NCI-H345 treated with DMSO at 0.1 percent for 48 hours (cell line): ENCODE data around the gene RIC3.
"Not testable (repeated sequence)": the region's sequence is repeated elsewhere in the genome, so short reads cannot be mapped to it uniquely, and the experiment has no call there.

Source experiments
- DNase-seq: peaks from one replicate; lab custom pipeline; 2025; ENCODE audit not compliant: unreplicated experiment; lab: John Stamatoyannopoulos, UW

Gene RIC3

GRCh38 chr11:8192016-8192895, 23.4 kb upstream of the RIC3 start:
- peak; percentile 37 for DNase-seq

GRCh38 chr11:8190431-8190830, 21.6 kb upstream of the RIC3 start:
- no peak for DNase-seq

- DNase-seq = no peak
Measured at GRCh38 chr11:8186429-8186828, 17.6 kb upstream of the RIC3 start.

- no peak for DNase-seq
Measured at GRCh38 chr11:8183111-8183510, 14.3 kb upstream of the RIC3 start.

- no peak for DNase-seq
Measured at GRCh38 chr11:8180469-8180868, 11.6 kb upstream of the RIC3 start.

- DNase-seq = no peak
Measured at GRCh38 chr11:8178297-8178696, 9.5 kb upstream of the RIC3 start.

- no peak for DNase-seq
Measured at GRCh38 chr11:8177136-8177535, 8.3 kb upstream of the RIC3 start.

GRCh38 chr11:8167796-8168195, 1.0 kb downstream of the RIC3 start:
- DNase-seq = no peak

GRCh38 chr11:8164746-8165145, 4.1 kb downstream of the RIC3 start:
- DNase-seq = no peak

GRCh38 chr11:8161627-8162304, 7.1 kb downstream of the RIC3 start:
- DNase-seq = not testable (repeated sequence)

- DNase-seq = no peak
Measured at GRCh38 chr11:8156877-8157276, 11.9 kb downstream of the RIC3 start.

- DNase-seq = no peak
Measured at GRCh38 chr11:8149726-8150125, 19.1 kb downstream of the RIC3 start.

GRCh38 chr11:8138526-8138925, 30.3 kb downstream of the RIC3 start:
- no peak for DNase-seq

GRCh38 chr11:8127447-8127846, 41.4 kb downstream of the RIC3 start:
- DNase-seq = no peak

- DNase-seq = no peak
Measured at GRCh38 chr11:8126649-8127289, 42.1 kb downstream of the RIC3 start.

GRCh38 chr11:8122173-8122764, 46.6 kb downstream of the RIC3 start:
- no peak for DNase-seq

GRCh38 chr11:8111636-8112035, 57.2 kb downstream of the RIC3 start:
- no peak for DNase-seq

- DNase-seq = no peak
Measured at GRCh38 chr11:8110396-8110795, 58.4 kb downstream of the RIC3 start.

- DNase-seq = no peak
Measured at GRCh38 chr11:8109675-8110074, 59.1 kb downstream of the RIC3 start.

GRCh38 chr11:8108421-8108820, 60.4 kb downstream of the RIC3 start:
- no peak for DNase-seq

- DNase-seq = no peak
Measured at GRCh38 chr11:8107642-8108041, 61.2 kb downstream of the RIC3 start.

GRCh38 chr11:8106679-8107078, 62.1 kb downstream of the RIC3 start:
- no peak for DNase-seq
